Neural progenitor cell (in vitro differentiated cells): Measurements from ENCODE around the gene GASK1B. TPM values are rescaled to one million over a fixed set of nuclear protein-coding genes. Genes with fewer than 3 reads are reported as not detected.

Experiments
- DNase-seq: peaks from one replicate; pipeline ENCODE4 v3.0.0-alpha.2; 2016; ENCODE audit warnings: low spot score
- H2AFZ ChIP-seq: fragments of 200-600 bp; sonication (generic); replicated peaks from 2 replicates; pipeline ENCODE4 v1.6.1; 2016; ENCODE audit warnings: antibody characterized with exemption
- H3F3A ChIP-seq: fragments of 200-600 bp; sonication (generic); 2 replicates; pipeline ENCODE4 v1.6.1; 2016; ENCODE audit warnings: antibody characterized with exemption, low read depth
- H3K27ac ChIP-seq: fragments of 200-600 bp; sonication (generic); 2 replicates; pipeline ENCODE4 v1.5.1; 2016; ENCODE audit warnings: mild to moderate bottlenecking
- H3K27me3 ChIP-seq: fragments of 200-600 bp; sonication (generic); 2 replicates; pipeline ENCODE4 v1.6.1; 2016; ENCODE audit warnings: mild to moderate bottlenecking, moderate library complexity
- H3K36me3 ChIP-seq: fragments of 200-600 bp; sonication (generic); 2 replicates; pipeline ENCODE4 v1.5.1; 2016
- H3K4me1 ChIP-seq: fragments of 200-600 bp; sonication (generic); 2 replicates; pipeline ENCODE4 v1.6.1; 2016; ENCODE audit warnings: mixed run types
- H3K4me2 ChIP-seq: fragments of 200-600 bp; sonication (generic); 2 replicates; pipeline ENCODE4 v1.6.1; 2016
- H3K4me3 ChIP-seq: fragments of 200-600 bp; sonication (generic); 2 replicates; pipeline ENCODE4 v1.5.1; 2016
- H3K79me2 ChIP-seq: fragments of 200-600 bp; sonication (generic); 2 replicates; pipeline ENCODE4 v1.6.1; 2016; ENCODE audit warnings: low read depth
- H3K9ac ChIP-seq: fragments of 200-600 bp; sonication (generic); 2 replicates; pipeline ENCODE4 v1.6.1; 2016
- H3K9me3 ChIP-seq: fragments of 200-600 bp; sonication (generic); 2 replicates; pipeline ENCODE4 v1.5.1; 2016; ENCODE audit warnings: low read depth
- H4K20me1 ChIP-seq: fragments of 200-600 bp; sonication (generic); 2 replicates; pipeline ENCODE4 v1.6.1; 2016; ENCODE audit warnings: low read depth
- H3K27ac Mint-ChIP-seq: 3 replicates; pipeline ENCODE4 v1.8.0; 2021; ENCODE audit warnings: mixed read lengths
- H3K27me3 Mint-ChIP-seq: 2 replicates; pipeline ENCODE4 v1.8.0; 2022; ENCODE audit warnings: low read depth, mild to moderate bottlenecking, inconsistent platforms, moderate library complexity, mixed read lengths; ENCODE audit not compliant: insufficient read depth
- H3K36me3 Mint-ChIP-seq: 3 replicates; pipeline ENCODE4 v1.8.0; 2021; ENCODE audit warnings: mixed read lengths
- H3K4me1 Mint-ChIP-seq: 3 replicates; pipeline ENCODE4 v1.8.0; 2021; ENCODE audit warnings: mixed read lengths
- H3K4me3 Mint-ChIP-seq: 3 replicates; pipeline ENCODE4 v1.8.0; 2021; ENCODE audit warnings: mild to moderate bottlenecking, moderate library complexity, mixed read lengths
- H3K9me3 Mint-ChIP-seq: 3 replicates; pipeline ENCODE4 v1.8.0; 2020; ENCODE audit warnings: mixed read lengths
- EZH2 ChIP-seq: fragments of 200-600 bp; sonication (generic); IDR thresholded peaks from 2 replicates; pipeline ENCODE4 v1.6.1; 2017; ENCODE audit warnings: antibody characterized with exemption, mild to moderate bottlenecking, moderate library complexity
- EZH2phosphoT487 ChIP-seq: fragments of 200-600 bp; sonication (generic); IDR thresholded peaks from 2 replicates; pipeline ENCODE4 v1.6.1; 2017; ENCODE audit warnings: antibody characterized with exemption
- total RNA-seq: library from RNA; depleted of rRNA; stranded (reverse); fragments of >200 nt; gene quantifications from 2 replicates; pipeline ENCODE4 v1.2.3, GENCODE V29; 2015; ENCODE audit warnings: low replicate concordance
- TF ChIP-seq, protein P1 (sequence below): fragments of 200-600 bp; sonication (generic); IDR thresholded peaks from 2 replicates; pipeline ENCODE4 v1.5.1; 2017; ENCODE audit warnings: antibody characterized with exemption, mild to moderate bottlenecking

The GASK1B gene
- total RNA-seq, 1 donor from 2014 or later: not detected

DNA sequence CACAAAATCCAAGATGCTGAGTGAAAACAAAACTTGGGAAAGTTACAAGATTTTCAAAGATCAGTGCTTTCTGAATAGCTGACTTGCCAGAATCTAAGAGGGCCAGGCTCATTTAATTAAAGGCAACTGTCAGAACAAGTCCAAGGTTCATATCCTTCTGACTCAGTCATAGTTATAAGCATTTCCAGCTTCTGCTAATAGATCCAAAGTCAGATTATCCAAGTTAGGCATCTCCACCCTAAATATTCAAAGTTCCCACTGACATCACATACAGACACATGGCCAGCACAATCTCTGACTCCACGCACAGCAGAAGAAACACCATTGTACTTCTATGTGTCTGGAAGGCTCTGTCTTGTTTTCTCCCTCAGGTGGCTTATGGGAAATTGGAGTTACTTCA is 41.8 kb downstream of the GASK1B start:
- no peak overlapping the region for H3K9ac ChIP-seq
- no peaks in the 10 kb centered on the region for H4K20me1 ChIP-seq
- no peak overlapping the region for H3K27ac ChIP-seq
- Mint-ChIP-seq H3K9me3 (no peaks in the 10 kb centered on the region), H3K27me3 (no peaks in the 10 kb centered on the region), H3K4me3 (no peak overlapping the region), H3K4me1 (no peaks in the 10 kb centered on the region), H3K36me3 (no peaks in the 10 kb centered on the region), H3K27ac (no peak overlapping the region)
- no peaks in the 10 kb centered on the region for H3K79me2 ChIP-seq
- TF ChIP-seq EZH2phosphoT487: no peak
- TF ChIP-seq, protein P1, sequence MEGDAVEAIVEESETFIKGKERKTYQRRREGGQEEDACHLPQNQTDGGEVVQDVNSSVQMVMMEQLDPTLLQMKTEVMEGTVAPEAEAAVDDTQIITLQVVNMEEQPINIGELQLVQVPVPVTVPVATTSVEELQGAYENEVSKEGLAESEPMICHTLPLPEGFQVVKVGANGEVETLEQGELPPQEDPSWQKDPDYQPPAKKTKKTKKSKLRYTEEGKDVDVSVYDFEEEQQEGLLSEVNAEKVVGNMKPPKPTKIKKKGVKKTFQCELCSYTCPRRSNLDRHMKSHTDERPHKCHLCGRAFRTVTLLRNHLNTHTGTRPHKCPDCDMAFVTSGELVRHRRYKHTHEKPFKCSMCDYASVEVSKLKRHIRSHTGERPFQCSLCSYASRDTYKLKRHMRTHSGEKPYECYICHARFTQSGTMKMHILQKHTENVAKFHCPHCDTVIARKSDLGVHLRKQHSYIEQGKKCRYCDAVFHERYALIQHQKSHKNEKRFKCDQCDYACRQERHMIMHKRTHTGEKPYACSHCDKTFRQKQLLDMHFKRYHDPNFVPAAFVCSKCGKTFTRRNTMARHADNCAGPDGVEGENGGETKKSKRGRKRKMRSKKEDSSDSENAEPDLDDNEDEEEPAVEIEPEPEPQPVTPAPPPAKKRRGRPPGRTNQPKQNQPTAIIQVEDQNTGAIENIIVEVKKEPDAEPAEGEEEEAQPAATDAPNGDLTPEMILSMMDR: no peak
- TF ChIP-seq EZH2: no peak
- H3K4me1 ChIP-seq: no peaks in the 10 kb centered on the region
- H3K36me3 ChIP-seq: no peaks in the 10 kb centered on the region
- H3K4me2 ChIP-seq: no peak overlapping the region
- H3F3A ChIP-seq: no peaks in the 10 kb centered on the region
- H3K9me3 ChIP-seq: no peaks in the 10 kb centered on the region
- no peak overlapping the region for H3K4me3 ChIP-seq
- DNase-seq: no peak
- no peaks in the 10 kb centered on the region for H3K27me3 ChIP-seq
- H2AFZ ChIP-seq: no peak overlapping the region

DNA sequence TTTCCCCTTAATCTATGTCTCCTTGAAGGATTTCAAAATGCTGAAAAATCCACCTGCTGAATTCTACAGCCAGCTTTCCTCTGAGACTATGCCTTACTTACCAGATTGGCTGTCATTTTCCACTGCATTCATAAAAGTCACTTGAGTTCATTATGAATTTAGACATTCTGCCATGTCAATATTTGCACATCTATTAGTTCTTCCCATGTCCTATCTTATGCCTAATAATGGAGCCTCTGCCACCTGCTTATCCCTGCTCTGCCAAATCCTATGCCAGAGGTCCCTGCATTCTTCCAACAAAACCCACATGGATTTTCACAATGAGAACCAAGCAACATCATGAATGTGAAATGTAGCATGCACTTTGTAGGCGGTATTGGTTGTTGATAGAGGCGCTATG is 42.6 kb downstream of the GASK1B start:
- TF ChIP-seq, protein P1: no peak
- no peak for TF ChIP-seq EZH2
- no peak for TF ChIP-seq EZH2phosphoT487
- H3K4me2 ChIP-seq: no peak overlapping the region

DNA sequence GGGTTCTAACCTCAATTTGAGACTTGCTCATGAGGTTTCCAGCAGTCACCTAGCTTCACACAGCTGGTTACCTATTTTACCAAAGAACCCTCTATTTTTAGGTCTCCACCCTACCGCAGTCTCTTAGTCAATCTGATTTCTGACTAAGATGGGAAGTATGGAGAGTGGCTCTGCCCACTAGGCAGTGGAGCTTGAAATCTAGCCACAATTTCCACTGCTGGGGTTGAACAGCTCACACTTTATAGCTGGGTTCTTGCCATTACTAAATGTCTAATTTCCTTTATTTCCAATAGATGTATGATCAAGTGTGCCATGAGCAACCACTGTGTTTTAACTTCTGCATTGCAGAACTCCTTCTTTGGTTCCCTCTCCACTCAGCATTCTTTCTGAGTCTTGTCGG is 43.1 kb downstream of the GASK1B start:
- H3K27ac Mint-ChIP-seq: no peak overlapping the region
- H3K4me2 ChIP-seq: no peak overlapping the region
- no peak for DNase-seq
- no peak overlapping the region for H3K9ac ChIP-seq
- TF ChIP-seq, protein P1: no peak
- TF ChIP-seq EZH2: no peak
- TF ChIP-seq EZH2phosphoT487: no peak
- H3K4me3 ChIP-seq: no peak overlapping the region
- H3K4me1 Mint-ChIP-seq: peaks cover 2% of the 10 kb centered on the region
- H3K27me3 ChIP-seq: no peaks in the 10 kb centered on the region
- no peak overlapping the region for H3K4me3 Mint-ChIP-seq
- no peaks in the 10 kb centered on the region for H3K9me3 ChIP-seq
- H3K36me3 Mint-ChIP-seq: no peaks in the 10 kb centered on the region
- H3F3A ChIP-seq: no peaks in the 10 kb centered on the region
- H3K4me1 ChIP-seq: peaks cover 5% of the 10 kb centered on the region
- H3K36me3 ChIP-seq: no peaks in the 10 kb centered on the region
- no peaks in the 10 kb centered on the region for H3K9me3 Mint-ChIP-seq
- no peaks in the 10 kb centered on the region for H4K20me1 ChIP-seq
- H3K79me2 ChIP-seq: no peaks in the 10 kb centered on the region
- H3K27me3 Mint-ChIP-seq: no peaks in the 10 kb centered on the region
- no peak overlapping the region for H2AFZ ChIP-seq
- H3K27ac ChIP-seq: no peak overlapping the region

More for the DNA sequence above, 42.6 kb downstream of the GASK1B start:
- no peaks in the 10 kb centered on the region for H3K27me3 ChIP-seq
- no peak overlapping the region for H3K27ac ChIP-seq
- no peak overlapping the region for H2AFZ ChIP-seq
- H3K9me3 ChIP-seq: no peaks in the 10 kb centered on the region
- no peaks in the 10 kb centered on the region for H3K27me3 Mint-ChIP-seq
- no peak overlapping the region for H3K9ac ChIP-seq
- no peaks in the 10 kb centered on the region for H3K36me3 ChIP-seq
- peaks cover 2% of the 10 kb centered on the region for H3K4me1 Mint-ChIP-seq
- H3K4me1 ChIP-seq: peaks cover 2% of the 10 kb centered on the region
- no peak for DNase-seq
- H3K27ac Mint-ChIP-seq: no peak overlapping the region
- H3K4me3 ChIP-seq: no peak overlapping the region
- no peaks in the 10 kb centered on the region for H3K79me2 ChIP-seq
- H3F3A ChIP-seq: no peaks in the 10 kb centered on the region
- H3K4me3 Mint-ChIP-seq: no peak overlapping the region
- H3K36me3 Mint-ChIP-seq: no peaks in the 10 kb centered on the region
- H3K9me3 Mint-ChIP-seq: no peaks in the 10 kb centered on the region
- no peaks in the 10 kb centered on the region for H4K20me1 ChIP-seq
